GM18907 (cell line): ENCODE results near the gene LIN28B.
"Not testable (repeated sequence)": the region's sequence is repeated elsewhere in the genome, so short reads cannot be mapped to it uniquely, and the experiment has no call there.

Source experiments
- ATAC-seq: cut with Tn5 transposase; IDR thresholded peaks from one replicate; pipeline ENCODE4 v1.9.1; 2021; ENCODE audit warnings: mild to moderate bottlenecking, moderate library complexity; ENCODE audit not compliant: unreplicated experiment

Gene LIN28B

GRCh38 chr6:105066233-105066632, 109.3 kb downstream of the LIN28B start:
- no peak for ATAC-seq

GRCh38 chr6:105066836-105067235, 109.9 kb downstream of the LIN28B start:
- ATAC-seq: no peak

- no peak for ATAC-seq
Measured at GRCh38 chr6:105067329-105067728, 110.4 kb downstream of the LIN28B start.

GRCh38 chr6:105068407-105068806, 111.5 kb downstream of the LIN28B start:
- no peak for ATAC-seq

GRCh38 chr6:105069821-105070445, 113.0 kb downstream of the LIN28B start:
- no peak for ATAC-seq

GRCh38 chr6:105072798-105073199, 115.9 kb downstream of the LIN28B start:
- ATAC-seq: no peak

- ATAC-seq: no peak
Measured at GRCh38 chr6:105075210-105075609, 118.3 kb downstream of the LIN28B start.

- not testable (repeated sequence) for ATAC-seq
Measured at GRCh38 chr6:105076418-105076817, 119.5 kb downstream of the LIN28B start.

- no peak for ATAC-seq
Measured at GRCh38 chr6:105077596-105078385, 120.9 kb downstream of the LIN28B start.

GRCh38 chr6:105078386-105078708, 121.4 kb downstream of the LIN28B start:
- no peak for ATAC-seq

GRCh38 chr6:105080279-105080678, 123.4 kb downstream of the LIN28B start:
- no peak for ATAC-seq

- ATAC-seq: not testable (repeated sequence)
Measured at GRCh38 chr6:105081662-105082061, 124.8 kb downstream of the LIN28B start.

- ATAC-seq: peak; percentile 58
Measured at GRCh38 chr6:105087571-105088211, 130.8 kb downstream of the LIN28B start.

GRCh38 chr6:105091140-105091829, 134.4 kb downstream of the LIN28B start:
- ATAC-seq: no peak

GRCh38 chr6:105094133-105094640, 137.3 kb downstream of the LIN28B start:
- no peak for ATAC-seq

- ATAC-seq: no peak
Measured at GRCh38 chr6:105095139-105095538, 138.2 kb downstream of the LIN28B start.

GRCh38 chr6:105097288-105097687, 140.4 kb downstream of the LIN28B start:
- ATAC-seq: no peak

- no peak for ATAC-seq
Measured at GRCh38 chr6:105099371-105099770, 142.5 kb downstream of the LIN28B start.

GRCh38 chr6:105102186-105102585, 145.3 kb downstream of the LIN28B start:
- no peak for ATAC-seq

GRCh38 chr6:105105094-105105493, 148.2 kb downstream of the LIN28B start:
- ATAC-seq: no peak

- ATAC-seq: no peak
Measured at GRCh38 chr6:105106260-105106659, 149.4 kb downstream of the LIN28B start.
